Activated B cell treated with CpG ODN at 0.5 μM for 24 hours (primary cell): ENCODE data around the gene VPS13D. TPM values are rescaled to one million over a fixed set of nuclear protein-coding genes. Genes with fewer than 3 reads are reported as not detected.

Experiments used
- ATAC-seq: fragments of 200-7000 bp; cut with Tn5 transposase; one replicate; pipeline ENCODE4 v1.10.0; 2021; ENCODE audit warnings: low read depth, mild to moderate bottlenecking, moderate library complexity
- CTCF ChIA-PET: fragments of 350-600 bp; sonication (Branson Sonifier 250); formaldehyde crosslinking; loops from one replicate; lab custom pipeline; 2021; ENCODE audit warnings: antibody characterized with exemption; lab: Charles Lee
- POLR2A ChIA-PET: fragments of 350-600 bp; sonication (Branson Sonifier 250); formaldehyde crosslinking; loops from one replicate; lab custom pipeline; 2021; ENCODE audit warnings: antibody characterized with exemption; lab: Charles Lee
- DNase-seq: peaks from one replicate; pipeline ENCODE4 v3.0.0; 2022
- H3K27ac Mint-ChIP-seq: one replicate; pipeline ENCODE4 v1.8.0; 2020; ENCODE audit warnings: mixed read lengths
- H3K27me3 Mint-ChIP-seq: one replicate; pipeline ENCODE4 v1.8.0; 2021; ENCODE audit warnings: mixed read lengths
- H3K36me3 Mint-ChIP-seq: one replicate; pipeline ENCODE4 v1.8.0; 2021; ENCODE audit warnings: low read depth, mixed read lengths
- H3K4me1 Mint-ChIP-seq: one replicate; pipeline ENCODE4 v1.8.0; 2021; ENCODE audit warnings: mixed read lengths
- H3K4me3 Mint-ChIP-seq: one replicate; pipeline ENCODE4 v1.8.0; 2020; ENCODE audit warnings: mild to moderate bottlenecking, mixed read lengths
- H3K9me3 Mint-ChIP-seq: one replicate; pipeline ENCODE4 v1.8.0; 2020; ENCODE audit warnings: mixed read lengths
- intact Hi-C: fragments of 100-400 bp; cut with micrococcal nuclease; formaldehyde crosslinking; loops from one replicate; pipeline ENCODE4 v1.15.1; 2024
- total RNA-seq: library from RNA; stranded (reverse); gene quantifications from 2 replicates; pipeline ENCODE4 v1.2.3, GENCODE V29; 2022
- TF ChIP-seq, protein P1 (sequence below): fragments of 200-600 bp; IDR thresholded peaks from one replicate; pipeline ENCODE4 v1.8.0; 2022; ENCODE audit warnings: antibody characterized with exemption, mild to moderate bottlenecking

The VPS13D gene, protein sequence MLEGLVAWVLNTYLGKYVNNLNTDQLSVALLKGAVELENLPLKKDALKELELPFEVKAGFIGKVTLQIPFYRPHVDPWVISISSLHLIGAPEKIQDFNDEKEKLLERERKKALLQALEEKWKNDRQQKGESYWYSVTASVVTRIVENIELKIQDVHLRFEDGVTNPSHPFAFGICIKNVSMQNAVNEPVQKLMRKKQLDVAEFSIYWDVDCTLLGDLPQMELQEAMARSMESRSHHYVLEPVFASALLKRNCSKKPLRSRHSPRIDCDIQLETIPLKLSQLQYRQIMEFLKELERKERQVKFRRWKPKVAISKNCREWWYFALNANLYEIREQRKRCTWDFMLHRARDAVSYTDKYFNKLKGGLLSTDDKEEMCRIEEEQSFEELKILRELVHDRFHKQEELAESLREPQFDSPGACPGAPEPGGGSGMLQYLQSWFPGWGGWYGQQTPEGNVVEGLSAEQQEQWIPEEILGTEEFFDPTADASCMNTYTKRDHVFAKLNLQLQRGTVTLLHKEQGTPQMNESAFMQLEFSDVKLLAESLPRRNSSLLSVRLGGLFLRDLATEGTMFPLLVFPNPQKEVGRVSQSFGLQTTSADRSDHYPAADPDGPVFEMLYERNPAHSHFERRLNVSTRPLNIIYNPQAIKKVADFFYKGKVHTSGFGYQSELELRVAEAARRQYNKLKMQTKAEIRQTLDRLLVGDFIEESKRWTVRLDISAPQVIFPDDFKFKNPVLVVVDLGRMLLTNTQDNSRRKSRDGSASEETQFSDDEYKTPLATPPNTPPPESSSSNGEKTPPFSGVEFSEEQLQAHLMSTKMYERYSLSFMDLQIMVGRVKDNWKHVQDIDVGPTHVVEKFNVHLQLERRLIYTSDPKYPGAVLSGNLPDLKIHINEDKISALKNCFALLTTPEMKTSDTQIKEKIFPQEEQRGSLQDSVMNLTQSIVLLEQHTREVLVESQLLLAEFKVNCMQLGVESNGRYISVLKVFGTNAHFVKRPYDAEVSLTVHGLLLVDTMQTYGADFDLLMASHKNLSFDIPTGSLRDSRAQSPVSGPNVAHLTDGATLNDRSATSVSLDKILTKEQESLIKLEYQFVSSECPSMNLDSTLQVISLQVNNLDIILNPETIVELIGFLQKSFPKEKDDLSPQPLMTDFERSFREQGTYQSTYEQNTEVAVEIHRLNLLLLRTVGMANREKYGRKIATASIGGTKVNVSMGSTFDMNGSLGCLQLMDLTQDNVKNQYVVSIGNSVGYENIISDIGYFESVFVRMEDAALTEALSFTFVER (N-terminal part only)
- 52.6 and 64.5 TPM in 2 replicates for total RNA-seq

DNA sequence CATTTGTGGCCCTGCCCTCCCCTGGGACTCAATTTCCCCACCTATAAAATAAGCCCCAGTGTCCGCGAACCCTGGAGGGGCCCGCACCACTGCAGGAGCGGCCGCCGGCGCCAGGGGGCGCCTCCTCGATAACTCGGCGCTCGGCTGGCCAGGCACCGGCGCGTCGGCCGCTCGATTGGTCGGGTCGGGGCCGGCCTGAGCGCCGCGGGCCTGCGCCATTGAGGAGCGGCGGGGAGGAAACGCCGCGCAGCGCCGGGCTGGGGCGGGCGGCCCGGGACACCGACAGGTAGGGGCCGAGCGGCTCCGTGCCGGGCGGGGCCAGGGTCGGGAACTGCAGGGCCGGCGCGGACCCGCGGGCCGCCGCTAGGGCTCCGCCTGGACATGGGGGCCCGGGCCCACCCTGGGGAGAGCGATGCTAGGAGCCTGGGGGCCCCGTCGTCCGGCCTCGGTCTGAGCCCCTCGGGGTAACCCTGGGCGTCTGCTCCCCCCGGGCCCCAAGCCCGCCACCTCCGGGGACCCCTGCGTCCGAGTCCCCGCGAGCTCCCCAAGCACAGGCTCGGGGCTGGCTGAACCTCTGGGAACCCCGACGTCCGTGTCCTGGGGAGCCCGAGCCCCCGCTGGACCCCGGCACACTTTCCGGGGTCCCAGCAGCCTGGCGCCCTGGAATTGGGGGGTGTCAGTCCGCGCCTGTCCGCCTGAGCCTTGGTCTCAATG is at the start of gene VPS13D:
Gene VPS13D (plus strand): TSS at position 196 of the 714 bp plus-strand sequence. CDS start 4,237 bp downstream, outside the sequence.
- no peaks in the 10 kb centered on the region for H3K9me3 Mint-ChIP-seq

DNA sequence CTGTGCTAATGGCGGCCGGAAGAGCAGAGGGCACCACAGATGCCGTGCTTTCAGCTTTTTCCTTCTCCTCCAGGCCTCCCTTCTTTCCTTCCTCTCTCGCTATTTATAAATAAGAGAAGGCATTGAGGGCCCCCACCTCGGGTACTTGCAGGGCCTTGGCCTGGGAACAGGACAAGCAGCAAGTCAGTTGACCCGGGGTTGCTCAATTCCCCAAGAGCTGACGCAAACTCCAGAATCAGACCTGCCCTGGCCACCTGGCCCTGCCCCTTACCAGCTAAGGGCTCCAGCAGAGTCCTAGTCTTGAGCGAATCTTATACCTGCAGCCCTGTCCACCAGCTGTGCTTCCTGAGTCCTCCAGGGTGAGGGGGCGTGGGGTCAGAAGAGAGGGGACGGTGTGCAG is 49.5 kb upstream of the VPS13D start:
- Mint-ChIP-seq H3K4me3 (no peak overlapping the region), H3K36me3 (peaks cover 47% of the 10 kb centered on the region), H3K9me3 (no peaks in the 10 kb centered on the region), H3K4me1 (peaks cover 88% of the 10 kb centered on the region), H3K27ac (no peak overlapping the region), H3K27me3 (no peaks in the 10 kb centered on the region)
- ChIA-PET CTCF (interaction anchor here (8.2 kb wide), 1 partner anchor 55 kb away, joined by 36 read pairs; no protein-coding TSS in a partner anchor), POLR2A (no interaction called here)
- intact Hi-C loops: loop anchor here (5.0 kb wide), 1 partner anchor 38 kb away; no protein-coding TSS in a partner anchor
- no peak for ATAC-seq
- TF ChIP-seq, protein P1, sequence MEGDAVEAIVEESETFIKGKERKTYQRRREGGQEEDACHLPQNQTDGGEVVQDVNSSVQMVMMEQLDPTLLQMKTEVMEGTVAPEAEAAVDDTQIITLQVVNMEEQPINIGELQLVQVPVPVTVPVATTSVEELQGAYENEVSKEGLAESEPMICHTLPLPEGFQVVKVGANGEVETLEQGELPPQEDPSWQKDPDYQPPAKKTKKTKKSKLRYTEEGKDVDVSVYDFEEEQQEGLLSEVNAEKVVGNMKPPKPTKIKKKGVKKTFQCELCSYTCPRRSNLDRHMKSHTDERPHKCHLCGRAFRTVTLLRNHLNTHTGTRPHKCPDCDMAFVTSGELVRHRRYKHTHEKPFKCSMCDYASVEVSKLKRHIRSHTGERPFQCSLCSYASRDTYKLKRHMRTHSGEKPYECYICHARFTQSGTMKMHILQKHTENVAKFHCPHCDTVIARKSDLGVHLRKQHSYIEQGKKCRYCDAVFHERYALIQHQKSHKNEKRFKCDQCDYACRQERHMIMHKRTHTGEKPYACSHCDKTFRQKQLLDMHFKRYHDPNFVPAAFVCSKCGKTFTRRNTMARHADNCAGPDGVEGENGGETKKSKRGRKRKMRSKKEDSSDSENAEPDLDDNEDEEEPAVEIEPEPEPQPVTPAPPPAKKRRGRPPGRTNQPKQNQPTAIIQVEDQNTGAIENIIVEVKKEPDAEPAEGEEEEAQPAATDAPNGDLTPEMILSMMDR: no peak
- DNase-seq: no peak

More for the DNA sequence above, at the start of gene VPS13D:
- TF ChIP-seq, protein P1: peak; percentile 26
- CTCF ChIA-PET: interaction anchor here (1.2 to 1.5 kb wide), 3 partner anchors 20 to 105 kb away, joined by 3 to 5 read pairs (median 4); no protein-coding TSS in a partner anchor
- DNase-seq (peak; percentile 87), ATAC-seq (peak; percentile 96)
- H3K4me3 Mint-ChIP-seq: peak within 1 kb of the TSS; percentile 86
- POLR2A ChIA-PET: interaction anchor here (1.4 to 3.6 kb wide), 2 partner anchors 20 to 106 kb away, joined by 4 to 13 read pairs; no protein-coding TSS in a partner anchor
- H3K36me3 Mint-ChIP-seq: peaks cover 8% of the 10 kb centered on the region
- peaks cover 3% of the 10 kb centered on the region for H3K27me3 Mint-ChIP-seq
- peak within 1 kb of the TSS; percentile 41 for H3K27ac Mint-ChIP-seq
- H3K4me1 Mint-ChIP-seq: peaks cover 19% of the 10 kb centered on the region
- intact Hi-C loops: loop anchor here (1.0 kb wide), 2 partner anchors 20 to 250 kb away; partner anchors contain the start of gene MFN2

DNA sequence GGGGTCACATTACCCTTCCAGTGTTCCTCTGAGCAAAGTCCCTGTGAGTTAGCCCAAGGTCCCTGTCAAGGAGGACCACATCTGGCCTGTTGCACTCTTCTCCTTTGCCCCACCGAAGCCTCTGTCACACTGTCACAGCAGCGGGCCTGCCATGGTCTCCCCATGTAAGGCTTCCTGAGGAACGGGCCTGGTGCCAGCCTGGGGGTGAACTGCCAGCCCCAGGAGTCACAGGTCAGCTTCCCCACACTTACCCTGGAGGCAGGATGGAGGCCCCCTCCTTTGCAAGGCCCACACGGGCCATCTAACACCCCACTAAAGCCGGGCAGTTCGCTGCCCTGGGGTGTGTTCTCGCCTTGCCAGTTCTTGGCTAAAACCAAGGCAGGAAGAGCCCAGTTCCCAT is 48.9 kb upstream of the VPS13D start:
- ChIA-PET POLR2A (no interaction called here), CTCF (interaction anchor here (8.2 kb wide), 1 partner anchor 56 kb away, joined by 36 read pairs; no protein-coding TSS in a partner anchor)
- no peaks in the 10 kb centered on the region for H3K27me3 Mint-ChIP-seq
- DNase-seq (no peak), ATAC-seq (no peak)
- intact Hi-C loops: loop anchor here (5.0 kb wide), 1 partner anchor 39 kb away; no protein-coding TSS in a partner anchor
- TF ChIP-seq, protein P1: no peak
- H3K27ac Mint-ChIP-seq: no peak overlapping the region
- H3K4me3 Mint-ChIP-seq: no peak overlapping the region
- H3K36me3 Mint-ChIP-seq: peaks cover 43% of the 10 kb centered on the region
- H3K4me1 Mint-ChIP-seq: peaks cover 87% of the 10 kb centered on the region
- no peaks in the 10 kb centered on the region for H3K9me3 Mint-ChIP-seq

DNA sequence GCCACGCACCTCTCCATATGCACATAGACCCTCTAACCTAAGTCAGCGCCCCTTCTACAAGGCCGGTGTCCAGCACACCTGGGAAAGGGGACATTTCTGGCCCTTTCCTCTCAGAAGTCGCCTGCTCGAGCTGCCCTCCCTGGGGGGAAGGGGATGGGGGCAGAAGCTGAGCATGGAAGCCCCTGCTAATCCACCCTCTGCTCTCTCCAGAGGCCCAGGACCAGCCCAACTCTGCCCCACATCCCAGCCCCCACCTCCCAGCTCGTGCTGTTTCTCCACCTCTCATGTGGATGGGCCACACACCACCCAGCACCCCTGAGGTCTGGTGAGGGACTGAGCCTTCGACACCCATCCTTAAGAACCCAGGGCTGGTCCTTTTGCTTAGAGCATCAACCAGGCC is 48.3 kb upstream of the VPS13D start:
- Mint-ChIP-seq H3K27me3 (no peaks in the 10 kb centered on the region), H3K36me3 (peaks cover 40% of the 10 kb centered on the region), H3K4me3 (no peak overlapping the region)

More for the DNA sequence above, 48.3 kb upstream of the VPS13D start:
- TF ChIP-seq, protein P1: no peak
- ChIA-PET CTCF (interaction anchor here (3.2 kb wide), 1 partner anchor 56 kb away, joined by 49 read pairs; no protein-coding TSS in a partner anchor), POLR2A (interaction anchor here (1.3 to 2.7 kb wide), 2 partner anchors 12 to 33 kb away, joined by 5 to 15 read pairs; no protein-coding TSS in a partner anchor)
- ATAC-seq (no peak), DNase-seq (no peak)
- Mint-ChIP-seq H3K9me3 (no peaks in the 10 kb centered on the region), H3K27ac (peak overlapping the region; percentile 41), H3K4me1 (peaks cover 84% of the 10 kb centered on the region)
- intact Hi-C loops: loop anchor here (5.0 kb wide), 1 partner anchor 39 kb away; no protein-coding TSS in a partner anchor
